SK-N-DZ (cell line): ENCODE measurements around the gene VPS52.
"Not testable (repeated sequence)": the region's sequence is repeated elsewhere in the genome, so short reads cannot be mapped to it uniquely, and the experiment has no call there.

Experiments
- DNase-seq: peaks from one replicate; pipeline ENCODE4 v3.0.0-alpha.2; 2015; ENCODE audit warnings: low spot score

VPS52 gene

GRCh38 chr6:33304216-33304615 is 32.5 kb upstream of the VPS52 start:
- DNase-seq = no peak

GRCh38 chr6:33301877-33302276 is 30.2 kb upstream of the VPS52 start:
- DNase-seq = no peak

- DNase-seq = peak; percentile 94
Measured at GRCh38 chr6:33299237-33299944, 27.7 kb upstream of the VPS52 start.

GRCh38 chr6:33298773-33299236 is 27.1 kb upstream of the VPS52 start, which contains the start of gene RGL2:
RGL2 (minus strand) TSS chr6:33298942; CDS start chr6:33298610, 332 bp downstream.
- no peak for DNase-seq

- peak; percentile 54 for DNase-seq
Measured at GRCh38 chr6:33297956-33298772, 26.5 kb upstream of the VPS52 start.

GRCh38 chr6:33297406-33297955 is 25.8 kb upstream of the VPS52 start:
- DNase-seq = no peak

GRCh38 chr6:33296797-33297405 is 25.2 kb upstream of the VPS52 start:
- DNase-seq = no peak

- DNase-seq = no peak
Measured at GRCh38 chr6:33295621-33296369, 24.1 kb upstream of the VPS52 start.

- peak; percentile 78 for DNase-seq
Measured at GRCh38 chr6:33294086-33294823, 22.6 kb upstream of the VPS52 start.

- no peak for DNase-seq
Measured at GRCh38 chr6:33292996-33293682, 21.5 kb upstream of the VPS52 start.

- DNase-seq = no peak
Measured at GRCh38 chr6:33290459-33290858, 18.8 kb upstream of the VPS52 start.

- no peak for DNase-seq
Measured at GRCh38 chr6:33289784-33290315, 18.2 kb upstream of the VPS52 start.

GRCh38 chr6:33288921-33289783 is 17.5 kb upstream of the VPS52 start, which contains the start of the genes PFDN6 and WDR46:
PFDN6 (plus strand) TSS chr6:33289601; CDS start chr6:33289857, 256 bp downstream.
WDR46 (minus strand) TSS chr6:33289239; CDS start chr6:33289170, 69 bp downstream.
- DNase-seq = peak; percentile 93

- no peak for DNase-seq
Measured at GRCh38 chr6:33288141-33288920, 16.7 kb upstream of the VPS52 start.

GRCh38 chr6:33286946-33287914 is 15.6 kb upstream of the VPS52 start:
- DNase-seq = no peak

- DNase-seq = not testable (repeated sequence)
Measured at GRCh38 chr6:33285214-33285613, 13.5 kb upstream of the VPS52 start.
